GM06990 (cell line): Measurements from ENCODE around the gene LRP1B.

ENCODE experiments used
- DNase-seq: peaks from one replicate; pipeline ENCODE4 v3.0.0-alpha.2; 2011; ENCODE audit not compliant: insufficient read length; ENCODE audit errors: extremely low read depth
- H3K27me3 ChIP-seq: replicated peaks from 2 replicates; pipeline ENCODE4 v1.6.0; 2011; ENCODE audit warnings: low read length; ENCODE audit not compliant: control insufficient read depth, insufficient read depth
- H3K36me3 ChIP-seq: 2 replicates; pipeline ENCODE4 v1.5.1; 2011; ENCODE audit warnings: low read length; ENCODE audit not compliant: control insufficient read depth, insufficient read depth
- H3K4me3 ChIP-seq: replicated peaks from 2 replicates; pipeline ENCODE4 v1.5.1; 2011; ENCODE audit warnings: low read depth, mild to moderate bottlenecking, control low read depth, low read length
- TF ChIP-seq, protein P1 (sequence below): IDR thresholded peaks from 2 replicates; pipeline ENCODE4 v1.5.1; 2011; ENCODE audit warnings: low read length, control low read depth, mild to moderate bottlenecking, inconsistent platforms; ENCODE audit not compliant: insufficient read depth, poor library complexity, severe bottlenecking

Gene LRP1B

GRCh38 chr2:140262908-140263307 lies 1867.9 kb downstream of the LRP1B start:
- TF ChIP-seq, protein P1, sequence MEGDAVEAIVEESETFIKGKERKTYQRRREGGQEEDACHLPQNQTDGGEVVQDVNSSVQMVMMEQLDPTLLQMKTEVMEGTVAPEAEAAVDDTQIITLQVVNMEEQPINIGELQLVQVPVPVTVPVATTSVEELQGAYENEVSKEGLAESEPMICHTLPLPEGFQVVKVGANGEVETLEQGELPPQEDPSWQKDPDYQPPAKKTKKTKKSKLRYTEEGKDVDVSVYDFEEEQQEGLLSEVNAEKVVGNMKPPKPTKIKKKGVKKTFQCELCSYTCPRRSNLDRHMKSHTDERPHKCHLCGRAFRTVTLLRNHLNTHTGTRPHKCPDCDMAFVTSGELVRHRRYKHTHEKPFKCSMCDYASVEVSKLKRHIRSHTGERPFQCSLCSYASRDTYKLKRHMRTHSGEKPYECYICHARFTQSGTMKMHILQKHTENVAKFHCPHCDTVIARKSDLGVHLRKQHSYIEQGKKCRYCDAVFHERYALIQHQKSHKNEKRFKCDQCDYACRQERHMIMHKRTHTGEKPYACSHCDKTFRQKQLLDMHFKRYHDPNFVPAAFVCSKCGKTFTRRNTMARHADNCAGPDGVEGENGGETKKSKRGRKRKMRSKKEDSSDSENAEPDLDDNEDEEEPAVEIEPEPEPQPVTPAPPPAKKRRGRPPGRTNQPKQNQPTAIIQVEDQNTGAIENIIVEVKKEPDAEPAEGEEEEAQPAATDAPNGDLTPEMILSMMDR: no peak
- Histone ChIP-seq H3K36me3 (no peaks in the 10 kb centered on the region), H3K27me3 (no peaks in the 10 kb centered on the region), H3K4me3 (no peak overlapping the region)
- DNase-seq: no peak

DNA sequence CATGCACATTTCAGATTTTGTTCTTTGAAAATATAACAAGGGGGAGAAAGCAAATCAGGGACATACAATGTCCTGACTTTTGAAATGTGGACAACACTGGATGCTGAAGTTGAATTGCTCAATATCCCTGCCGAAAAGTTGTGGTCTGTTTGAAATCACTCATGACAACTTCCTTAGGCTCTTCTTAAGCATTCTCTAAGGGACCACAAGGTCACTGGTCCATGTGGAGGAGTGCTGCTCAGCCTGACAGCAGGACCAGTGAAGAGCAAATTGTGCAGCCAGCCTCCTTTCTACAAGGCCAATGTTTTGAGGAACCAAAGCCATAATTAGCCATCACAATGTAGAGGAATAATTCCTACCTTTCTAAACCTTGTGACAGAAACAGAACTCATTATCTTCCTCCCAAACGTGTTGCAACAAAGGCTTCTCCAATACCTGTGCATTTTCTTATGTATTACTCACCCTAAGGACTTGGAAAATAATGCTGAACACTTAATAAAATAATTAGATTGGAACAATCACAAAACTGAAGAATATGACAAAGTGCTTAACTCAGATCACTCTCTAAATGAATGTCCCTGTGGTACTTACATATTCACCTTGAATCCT lies 1873.0 kb downstream of the LRP1B start:
- no peaks in the 10 kb centered on the region for H3K27me3 ChIP-seq
- H3K4me3 ChIP-seq: no peak overlapping the region
- TF ChIP-seq, protein P1: no peak
- no peaks in the 10 kb centered on the region for H3K36me3 ChIP-seq
- no peak for DNase-seq

GRCh38 chr2:140256080-140256479 lies 1874.7 kb downstream of the LRP1B start:
- DNase-seq: no peak
- no peaks in the 10 kb centered on the region for H3K27me3 ChIP-seq
- TF ChIP-seq, protein P1: no peak
- H3K4me3 ChIP-seq: no peak overlapping the region
- no peaks in the 10 kb centered on the region for H3K36me3 ChIP-seq

- H3K36me3 ChIP-seq: no peaks in the 10 kb centered on the region
- no peak overlapping the region for H3K4me3 ChIP-seq
- TF ChIP-seq, protein P1: no peak
- H3K27me3 ChIP-seq: no peaks in the 10 kb centered on the region
- no peak for DNase-seq
These were observed 1881.0 kb downstream of the LRP1B start for GRCh38 chr2:140249821-140250220.

DNA sequence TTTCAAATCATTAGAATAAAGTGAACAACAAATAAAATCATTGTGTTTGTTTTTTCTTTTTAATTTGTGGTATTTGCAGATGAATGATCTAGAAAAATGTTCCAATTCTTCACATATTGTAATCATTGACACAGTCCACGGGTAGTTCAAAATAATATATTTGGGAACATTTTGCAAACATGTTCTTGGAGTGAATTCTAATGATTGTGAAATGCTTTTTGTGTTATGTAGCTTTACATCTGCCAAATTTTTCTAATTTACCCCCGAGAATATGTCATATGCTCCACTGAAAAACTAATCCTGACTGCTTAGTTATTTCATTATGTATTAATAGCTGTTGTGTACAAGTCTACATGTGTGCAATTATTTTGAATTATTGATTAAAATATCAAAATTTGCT lies 1882.2 kb downstream of the LRP1B start:
- DNase-seq: no peak
- H3K36me3 ChIP-seq: no peaks in the 10 kb centered on the region

More for the DNA sequence above, 1882.2 kb downstream of the LRP1B start:
- TF ChIP-seq, protein P1: no peak
- Histone ChIP-seq H3K4me3 (no peak overlapping the region), H3K27me3 (no peaks in the 10 kb centered on the region)
